H1 (cell line): ENCODE results near the gene SLC32A1. TPM values are rescaled to one million over a fixed set of nuclear protein-coding genes. Genes with fewer than 3 reads are reported as not detected.

Source experiments
- CTCF ChIA-PET: fragments of 300-600 bp; sonication (Branson Sonifier 250); formaldehyde crosslinking; loops from one replicate; lab custom pipeline; 2021; ENCODE audit not compliant: partially characterized antibody; lab: Charles Lee
- POLR2A ChIA-PET: fragments of 300-600 bp; sonication (Branson Sonifier 250); formaldehyde crosslinking; loops from one replicate; lab custom pipeline; 2021; ENCODE audit warnings: inconsistent platforms; ENCODE audit not compliant: partially characterized antibody; lab: Charles Lee
- DNase-seq, 2 experiments: peaks; one replicate each; pipeline versions ENCODE4 v3.0.0 to v3.0.0-alpha.2; 2010 to 2022; ENCODE audit warnings: low spot score in 2 of 2, low read depth in 1 of 2, mixed read lengths in 1 of 2
- FAIRE-seq: peaks from 2 replicates; lab custom pipeline; 2011; peaks lifted over from hg19 to GRCh38; lab: Jason Lieb, UNC
- H2AFZ ChIP-seq: 2 replicates; pipeline ENCODE4 v1.8.1; 2012; ENCODE audit warnings: low read length, inconsistent platforms
- H2AK5ac ChIP-seq: 2 replicates; pipeline ENCODE4 v1.6.1; 2013; ENCODE audit warnings: low read depth, low read length
- H2BK120ac ChIP-seq: replicated peaks from 2 replicates; pipeline ENCODE3; 2013; ENCODE audit warnings: low read depth, low read length, inconsistent platforms
- H2BK12ac ChIP-seq: 2 replicates; pipeline ENCODE4 v1.6.1; 2013; ENCODE audit warnings: low read depth, low read length
- H2BK15ac ChIP-seq: 2 replicates; pipeline ENCODE4 v1.6.1; 2013; ENCODE audit warnings: low read length
- H2BK20ac ChIP-seq: 2 replicates; pipeline ENCODE4 v1.6.1; 2013; ENCODE audit warnings: low read length
- H2BK5ac ChIP-seq: 2 replicates; pipeline ENCODE4 v1.6.1; 2013; ENCODE audit warnings: low read depth, low read length
- H3K14ac ChIP-seq: 2 replicates; pipeline ENCODE4 v1.6.1; 2013; ENCODE audit warnings: inconsistent platforms; ENCODE audit not compliant: insufficient read length
- H3K18ac ChIP-seq: 2 replicates; pipeline ENCODE4 v1.6.1; 2013; ENCODE audit warnings: low read length; ENCODE audit errors: extremely low read depth
- H3K23ac ChIP-seq: 2 replicates; pipeline ENCODE4 v1.6.1; 2013; ENCODE audit warnings: inconsistent platforms; ENCODE audit not compliant: insufficient read length
- H3K23me2 ChIP-seq: 2 replicates; pipeline ENCODE4 v1.6.1; 2013; ENCODE audit warnings: low read depth, low read length
- H3K27ac ChIP-seq: 2 replicates; pipeline ENCODE4 v1.6.1; 2011; ENCODE audit warnings: low read depth, low read length, inconsistent platforms
- H3K27me3 ChIP-seq, 4 experiments: replicated peaks in 1 of 4; 1 replicate in 1 of 4; 2 replicates in 3 of 4; pipeline versions ENCODE4 v1.6.1 to v1.8.1; 2011 to 2013; ENCODE audit warnings: low read length in 3 of 4, mild to moderate bottlenecking in 3 of 4, inconsistent platforms in 2 of 4, mixed read lengths in 2 of 4, moderate library complexity in 1 of 4; ENCODE audit not compliant: control insufficient read depth in 3 of 4, insufficient read depth in 3 of 4; ENCODE audit errors: extremely low read depth in 1 of 4
- H3K36me3 ChIP-seq, 4 experiments: 2 replicates each; pipeline versions ENCODE4 v1.6.1 to v1.8.1; 2011 to 2013; ENCODE audit warnings: mild to moderate bottlenecking in 4 of 4, low read length in 3 of 4, moderate library complexity in 2 of 4, control low read depth in 1 of 4, inconsistent platforms in 1 of 4; ENCODE audit not compliant: insufficient read depth in 4 of 4, control insufficient read depth in 2 of 4
- H3K4ac ChIP-seq: replicated peaks from 2 replicates; pipeline ENCODE3; 2013; ENCODE audit warnings: low read length, low read depth, mixed read lengths, inconsistent platforms; ENCODE audit not compliant: insufficient read length
- H3K4me1 ChIP-seq, 4 experiments: replicated peaks in 1 of 4; 1 replicate in 1 of 4; 2 replicates in 3 of 4; pipeline versions ENCODE4 v1.6.1 to v1.8.1; 2011 to 2013; ENCODE audit warnings: low read length in 3 of 4, inconsistent platforms in 2 of 4, mixed read lengths in 1 of 4; ENCODE audit not compliant: insufficient read depth in 4 of 4, control insufficient read depth in 3 of 4
- H3K4me2 ChIP-seq, 2 experiments: 2 replicates each; pipeline versions ENCODE4 v1.6.1 to v1.8.1; 2011 to 2013; ENCODE audit warnings: low read depth in 2 of 2, low read length in 2 of 2, control low read depth in 1 of 2, inconsistent platforms in 1 of 2, mild to moderate bottlenecking in 1 of 2; ENCODE audit not compliant: insufficient read depth in 1 of 2
- H3K4me3 ChIP-seq, 4 experiments: fragments of 200-600, 300-600 bp in 1 of 4; sonication (generic), shearing (Covaris generic), sonication (Bioruptor Twin) in 1 of 4; 2 replicates each; pipeline versions ENCODE4 v1.5.1 to v1.8.1; 2011 to 2016; ENCODE audit warnings: low read length in 4 of 4, low read depth in 3 of 4, control low read depth in 2 of 4, inconsistent platforms in 2 of 4, mild to moderate bottlenecking in 2 of 4, mixed read lengths in 1 of 4, moderate library complexity in 1 of 4; ENCODE audit not compliant: insufficient read depth in 2 of 4; ENCODE audit errors: extremely low read depth in 1 of 4
- H3K56ac ChIP-seq: replicated peaks from 2 replicates; pipeline ENCODE3; 2013; ENCODE audit warnings: low read depth, mild to moderate bottlenecking, mixed read lengths, low read length, inconsistent platforms; ENCODE audit not compliant: insufficient read length
- H3K79me1 ChIP-seq: 2 replicates; pipeline ENCODE4 v1.6.1; 2013; ENCODE audit warnings: low read depth, low read length, control low read depth
- H3K79me2 ChIP-seq, 2 experiments: 2 replicates each; pipeline versions ENCODE4 v1.6.1 to v1.8.1; 2012 to 2013; ENCODE audit warnings: low read length in 2 of 2, mild to moderate bottlenecking in 2 of 2, inconsistent platforms in 1 of 2; ENCODE audit not compliant: insufficient read depth in 2 of 2, control insufficient read depth in 1 of 2
- H3K9ac ChIP-seq, 4 experiments: replicated peaks in 1 of 4; 1 replicate in 1 of 4; 2 replicates in 3 of 4; pipeline versions ENCODE4 v1.6.1 to v1.8.1; 2011 to 2013; ENCODE audit warnings: low read depth in 3 of 4, low read length in 3 of 4, control low read depth in 2 of 4, mild to moderate bottlenecking in 2 of 4, moderate library complexity in 2 of 4, inconsistent platforms in 1 of 4; ENCODE audit errors: extremely low read depth in 1 of 4
- H3K9me3 ChIP-seq, 2 experiments: 2 replicates each; pipeline versions ENCODE4 v1.6.1 to v1.8.1; 2012 to 2013; ENCODE audit warnings: mild to moderate bottlenecking in 2 of 2, moderate library complexity in 2 of 2, control low read depth in 1 of 2, inconsistent platforms in 1 of 2, low read depth in 1 of 2, low read length in 1 of 2, mixed read lengths in 1 of 2; ENCODE audit not compliant: insufficient read depth in 2 of 2
- H4K20me1 ChIP-seq, 2 experiments: replicated peaks in 1 of 2; 2 replicates each; pipeline versions ENCODE3 to v1.8.1; 2011 to 2013; ENCODE audit warnings: inconsistent platforms in 2 of 2, low read length in 2 of 2, mild to moderate bottlenecking in 1 of 2; ENCODE audit not compliant: insufficient read depth in 2 of 2, control insufficient read depth in 1 of 2
- H4K5ac ChIP-seq: 2 replicates; pipeline ENCODE4 v1.6.1; 2013; ENCODE audit warnings: low read length, low read depth, mixed read lengths, inconsistent platforms; ENCODE audit not compliant: insufficient read length
- H4K8ac ChIP-seq: 2 replicates; pipeline ENCODE4 v1.8.0; 2013; ENCODE audit warnings: mild to moderate bottlenecking, moderate library complexity, low read length, inconsistent platforms; ENCODE audit not compliant: insufficient read depth; ENCODE audit errors: extremely low read depth
- H4K91ac ChIP-seq: replicated peaks from 2 replicates; pipeline ENCODE3; 2013; ENCODE audit warnings: low read length, mixed read lengths, inconsistent platforms; ENCODE audit not compliant: insufficient read length
- ASH2L ChIP-seq: fragments of 200-600, 300-600 bp; sonication (generic); IDR thresholded peaks from one replicate; pipeline ENCODE4 v1.7.1; 2017; ENCODE audit warnings: low read length
- CTBP2 ChIP-seq: IDR thresholded peaks from 2 replicates; pipeline ENCODE4 v1.7.0; 2011; ENCODE audit warnings: borderline replicate concordance, mild to moderate bottlenecking, moderate library complexity, mixed read lengths, low read length; ENCODE audit not compliant: insufficient read depth, insufficient read length
- EZH2 ChIP-seq: fragments of 200-600 bp; sonication (generic); IDR thresholded peaks from 2 replicates; pipeline ENCODE4 v1.7.1; 2012; ENCODE audit warnings: low read depth, mild to moderate bottlenecking, moderate library complexity, low read length, inconsistent platforms; ENCODE audit not compliant: severe bottlenecking
- GTF2F1 ChIP-seq: IDR thresholded peaks from 2 replicates; pipeline ENCODE4 v1.6.1; 2012; ENCODE audit warnings: low read depth, low read length, improper control_type of control experiment, borderline replicate concordance
- JUND ChIP-seq: IDR thresholded peaks from 2 replicates; pipeline ENCODE4 v1.6.1; 2011; ENCODE audit warnings: mild to moderate bottlenecking, improper control_type of control experiment, low read length
- PHF8 ChIP-seq: fragments of 200-600 bp; sonication (generic); conservative IDR thresholded peaks from 2 replicates; pipeline ENCODE4 v1.7.1; 2012; ENCODE audit warnings: low read depth, mild to moderate bottlenecking, inconsistent platforms, low read length, moderate library complexity
- RBBP5 ChIP-seq: IDR thresholded peaks from 2 replicates; pipeline ENCODE4 v1.7.1; 2012; ENCODE audit warnings: low read depth, mild to moderate bottlenecking, inconsistent platforms, low read length, moderate library complexity, borderline replicate concordance
- SIN3A ChIP-seq, 2 experiments: IDR thresholded peaks in 1 of 2; conservative IDR thresholded peaks in 1 of 2; 2 replicates each; pipeline ENCODE4 v1.6.1; 2011 to 2012; ENCODE audit warnings: low read length in 2 of 2, improper control_type of control experiment in 1 of 2, low read depth in 1 of 2, mild to moderate bottlenecking in 1 of 2
- SP4 ChIP-seq: IDR thresholded peaks from 2 replicates; pipeline ENCODE4 v1.6.1; 2012; ENCODE audit warnings: low read length, inconsistent platforms
- TBP ChIP-seq: IDR thresholded peaks from 2 replicates; pipeline ENCODE4 v1.6.1; 2011; ENCODE audit warnings: low read depth, low read length, improper control_type of control experiment
- WGBS, 2 experiments: shearing (Covaris generic) in 1 of 2; methylation state at CpG; one replicate each; pipeline versions ENCODE4 v1.1.6 to v1.1.7; 2013 to 2015; ENCODE audit warnings: low lambda C conversion rate in 2 of 2, mixed read lengths in 2 of 2, inconsistent platforms in 1 of 2, low coverage in 1 of 2, missing lambda C conversion rate in 1 of 2; ENCODE audit not compliant: insufficient replicate concordance in 2 of 2, insufficient coverage in 1 of 2, insufficient read length in 1 of 2; ENCODE audit errors: extremely low coverage in 1 of 2, missing lambda C conversion rate in 1 of 2; 5-methylcytosine and 5-hydroxymethylcytosine counted together
- polyA plus RNA-seq, 7 experiments: library from polyadenylated mRNA; depleted of rRNA in 3 of 7; stranded (reverse) in 5 of 7; unstranded in 2 of 7; fragments of >200 nt in 5 of 7; fragments of 200-250 nt in 2 of 7; gene quantifications; 1 replicate in 5 of 7; 2 replicates in 1 of 7; 4 replicates in 1 of 7; pipeline versions ENCODE4 v1.2.1 to v1.2.3, GENCODE V29; 2011 to 2013; ENCODE audit warnings: missing spikeins in 2 of 7, mixed read lengths in 2 of 7
- total RNA-seq: library from RNA; stranded (reverse); fragmentation: NEBNext Ultra II Directional; extraction: Animal tissue kit (Norgen Biotek cat#: 25700); gene quantifications from 2 replicates; pipeline ENCODE4 v1.2.1, GENCODE V29; 2021
- TF ChIP-seq, protein P1 (sequence below): IDR thresholded peaks from 2 replicates; pipeline ENCODE4 v1.6.1; 2012; ENCODE audit warnings: low read length, inconsistent platforms

The SLC32A1 gene
- total and polyA plus RNA-seq, 2 of the 8 experiments (the other 6 are each of a cell fraction or from before 2014, with no cell fraction given): 0.09 to 0.15 TPM

DNA sequence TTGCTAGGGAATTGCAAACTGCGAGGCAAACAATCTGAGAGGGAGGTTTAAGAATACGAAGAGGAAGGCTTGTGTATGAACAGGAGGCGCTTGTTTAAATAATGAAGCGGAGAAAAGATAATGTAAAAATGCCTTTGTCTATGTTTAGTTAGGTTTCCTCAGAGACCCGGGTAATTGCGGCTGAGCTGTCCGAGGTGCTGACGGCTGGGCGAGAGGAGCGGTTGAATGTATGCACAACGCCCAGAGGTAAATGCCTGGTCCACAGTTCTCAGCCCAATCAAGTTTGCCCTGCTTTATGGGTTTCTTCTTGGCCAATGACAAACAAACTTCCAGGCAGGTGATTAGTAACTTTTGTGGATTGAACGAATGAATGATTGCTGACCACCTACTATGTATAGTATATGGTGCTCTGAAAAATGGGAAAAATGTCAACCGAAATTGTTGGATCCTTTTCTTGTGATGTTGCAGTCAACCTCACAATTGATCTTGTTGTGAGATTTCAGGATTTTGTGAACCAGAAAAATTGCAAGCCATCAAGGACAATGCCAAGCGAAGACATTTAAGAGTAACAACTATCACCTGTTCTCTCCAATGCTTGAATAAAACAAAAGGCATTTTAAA is 38.3 kb upstream of the SLC32A1 start:
- ChIA-PET CTCF (interaction anchor here (0.8 to 2.0 kb wide), 11 partner anchors 10 to 46 kb away, joined by 3 to 7 read pairs (median 4); no protein-coding TSS in a partner anchor), POLR2A (interaction anchor here (1.3 kb wide), 1 partner anchor 21 kb away, joined by 4 read pairs; no protein-coding TSS in a partner anchor)
- FAIRE-seq: peak; percentile 78
- Histone ChIP-seq H2AK5ac (no peak overlapping the region), H4K20me1 (peaks cover 0 to 5% of the 10 kb centered on the region in 2 experiments), H3K4ac (no peak overlapping the region), H2BK20ac (no peak overlapping the region), H3K4me1 (no peaks in the 10 kb centered on the region), H2BK120ac (no peak overlapping the region), H3K36me3 (no peaks in the 10 kb centered on the region), H3K9ac (no peak overlapping the region), H2BK5ac (no peak overlapping the region), H3K27me3 (peaks cover 0 to 10% (median 1%) of the 10 kb centered on the region in 4 experiments; a peak in 2 of 7 replicates), H3K14ac (no peak overlapping the region), H3K79me2 (no peaks in the 10 kb centered on the region), H3K9me3 (no peaks in the 10 kb centered on the region), H4K91ac (no peak overlapping the region), H4K5ac (no peak overlapping the region), H3K23ac (no peak overlapping the region), H2BK15ac (no peak overlapping the region), H3K56ac (no peak overlapping the region), H2AFZ (no peak overlapping the region), H3K4me3 (no peak overlapping the region), H4K8ac (no peak overlapping the region), H3K79me1 (no peaks in the 10 kb centered on the region), H3K23me2 (no peaks in the 10 kb centered on the region), H2BK12ac (no peak overlapping the region), H3K18ac (no peak overlapping the region), H3K4me2 (no peak overlapping the region), H3K27ac (no peak overlapping the region)
- 23% methylated on average over 14 of the region's 14 CpGs; no CpG with 5 or more reads in 1 of the 2 experiments for WGBS, 2 experiments
- peak in 1 of 2 experiments; percentile 85 for DNase-seq
- no peak for TF ChIP-seq EZH2
- TF ChIP-seq GTF2F1: no peak
- no peak for TF ChIP-seq RBBP5
- no peak for TF ChIP-seq ASH2L
- TF ChIP-seq SP4: no peak
- TF ChIP-seq, protein P1, sequence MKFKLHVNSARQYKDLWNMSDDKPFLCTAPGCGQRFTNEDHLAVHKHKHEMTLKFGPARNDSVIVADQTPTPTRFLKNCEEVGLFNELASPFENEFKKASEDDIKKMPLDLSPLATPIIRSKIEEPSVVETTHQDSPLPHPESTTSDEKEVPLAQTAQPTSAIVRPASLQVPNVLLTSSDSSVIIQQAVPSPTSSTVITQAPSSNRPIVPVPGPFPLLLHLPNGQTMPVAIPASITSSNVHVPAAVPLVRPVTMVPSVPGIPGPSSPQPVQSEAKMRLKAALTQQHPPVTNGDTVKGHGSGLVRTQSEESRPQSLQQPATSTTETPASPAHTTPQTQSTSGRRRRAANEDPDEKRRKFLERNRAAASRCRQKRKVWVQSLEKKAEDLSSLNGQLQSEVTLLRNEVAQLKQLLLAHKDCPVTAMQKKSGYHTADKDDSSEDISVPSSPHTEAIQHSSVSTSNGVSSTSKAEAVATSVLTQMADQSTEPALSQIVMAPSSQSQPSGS: no peak
- no peak for TF ChIP-seq TBP
- no peak for TF ChIP-seq PHF8
- no peak for TF ChIP-seq CTBP2
- TF ChIP-seq SIN3A (conservative IDR thresholded peaks at IDR 0.05 in 1 of 2, IDR thresholded peaks at IDR 0.05 in 1 of 2; ENCODE audit: low read depth in 1 of 2, low read length in 2 of 2): peak; percentile 78 to 93; a peak in 3 of 4 replicates
- no peak for TF ChIP-seq JUND
